HepG2 (cell line): ENCODE data around the gene IRAK3. TPM values are rescaled to one million over a fixed set of nuclear protein-coding genes. Genes with fewer than 3 reads are reported as not detected.

Experiments used
- ATAC-seq: fragments of 200-7000 bp; cut with Tn5 transposase; 3 replicates; pipeline ENCODE4 v1.9.1; 2020; ENCODE audit warnings: mild to moderate bottlenecking, moderate library complexity
- BruUV-seq: library from RNA; stranded (reverse); fragments of 400-500 nt; replicated peaks from 2 replicates; lab custom pipeline; 2021; lab: Mats Ljungman, UMichigan
- CTCF ChIA-PET: fragments of 300-600 bp; formaldehyde crosslinking; extraction: SDS; loops from one replicate; lab custom pipeline; 2021; ENCODE audit warnings: low total read pairs, inconsistent platforms, low intra/inter-chr PET ratio; lab: Yijun Ruan, JAX
- POLR2A ChIA-PET: fragments of 350-600 bp; sonication (Branson Sonifier 250); formaldehyde crosslinking; loops from one replicate; lab custom pipeline; 2020; ENCODE audit warnings: antibody characterized with exemption, inconsistent platforms; lab: Yijun Ruan, JAX
- DNase-seq: peaks from one replicate; pipeline ENCODE4 v3.0.0-alpha.2; 2015; ENCODE audit warnings: low spot score
- FAIRE-seq: peaks from 3 replicates; lab custom pipeline; 2011; peaks lifted over from hg19 to GRCh38; lab: Jason Lieb, UNC
- H2AFZ ChIP-seq: one replicate; pipeline ENCODE4 v1.6.1; 2011; ENCODE audit warnings: low read length, inconsistent platforms
- H3K27ac ChIP-seq: fragments of 300-600 bp; 3 replicates; pipeline ENCODE4 v1.8.0; 2011; ENCODE audit warnings: mixed run types, mild to moderate bottlenecking, mixed read lengths, low read length, inconsistent platforms; ENCODE audit not compliant: insufficient read depth; ENCODE audit errors: extremely low read length
- H3K27me3 ChIP-seq, 2 experiments: fragments of 200-600 bp in 1 of 2; 2 replicates in 1 of 2; 3 replicates in 1 of 2; pipeline versions ENCODE4 v1.6.0 to v1.8.0; 2011; ENCODE audit warnings: low read length in 2 of 2, mild to moderate bottlenecking in 2 of 2, moderate library complexity in 2 of 2, inconsistent platforms in 1 of 2; ENCODE audit not compliant: insufficient read depth in 2 of 2, control insufficient read depth in 1 of 2
- H3K36me3 ChIP-seq, 2 experiments: fragments of 200-600 bp in 1 of 2; replicated peaks in 1 of 2; 2 replicates in 1 of 2; 3 replicates in 1 of 2; pipeline versions ENCODE4 v1.5.1 to v1.8.0; 2011; ENCODE audit warnings: low read length in 2 of 2, inconsistent platforms in 1 of 2; ENCODE audit not compliant: insufficient read depth in 2 of 2, control insufficient read depth in 1 of 2
- H3K4me1 ChIP-seq: 2 replicates; pipeline ENCODE4 v1.5.1; 2012; ENCODE audit warnings: low read length, inconsistent platforms; ENCODE audit not compliant: insufficient read depth
- H3K4me2 ChIP-seq: 2 replicates; pipeline ENCODE4 v1.6.0; 2011; ENCODE audit warnings: low read depth, low read length, inconsistent platforms
- H3K4me3 ChIP-seq, 3 experiments: fragments of 200-600 bp in 1 of 3; sonication (generic), shearing (Covaris generic) in 1 of 3; replicated peaks in 1 of 3; 2 replicates each; pipeline ENCODE4 v1.5.1; 2011 to 2016; ENCODE audit warnings: low read length in 3 of 3, inconsistent platforms in 2 of 3, low read depth in 2 of 3, mild to moderate bottlenecking in 2 of 3, control low read depth in 1 of 3, mixed read lengths in 1 of 3; ENCODE audit not compliant: insufficient read depth in 1 of 3
- H3K79me2 ChIP-seq: one replicate; pipeline ENCODE4 v1.6.1; 2011; ENCODE audit warnings: low read length, inconsistent platforms; ENCODE audit not compliant: insufficient read depth
- H3K9ac ChIP-seq: 2 replicates; pipeline ENCODE4 v1.6.0; 2011; ENCODE audit warnings: mild to moderate bottlenecking, low read depth, low read length, inconsistent platforms; ENCODE audit not compliant: insufficient read depth
- H3K9me3 ChIP-seq: 2 replicates; pipeline ENCODE4 v1.5.1; 2012; ENCODE audit warnings: mild to moderate bottlenecking, low read length
- H4K20me1 ChIP-seq: 2 replicates; pipeline ENCODE4 v1.6.0; 2011; ENCODE audit warnings: inconsistent platforms, mild to moderate bottlenecking, low read length, moderate library complexity; ENCODE audit not compliant: insufficient read depth
- FOXO4 ChIP-seq: sonication (generic); formaldehyde crosslinking; conservative IDR thresholded peaks from 2 replicates; pipeline ENCODE4 v1.8.1; 2023; ENCODE audit warnings: missing genetic modification reagents
- GZF1 ChIP-seq: sonication (generic); formaldehyde crosslinking; IDR thresholded peaks from 2 replicates; pipeline ENCODE4 v1.5.1; 2020; ENCODE audit warnings: mild to moderate bottlenecking, missing genetic modification reagents
- SRSF4 ChIP-seq: fragments of 200-400 bp; formaldehyde crosslinking; IDR thresholded peaks from one replicate; pipeline ENCODE4 v1.6.1; 2018; ENCODE audit warnings: mild to moderate bottlenecking, low read depth, low read length, moderate library complexity; ENCODE audit not compliant: poor library complexity, severe bottlenecking
- ZNF569 ChIP-seq: sonication (generic); formaldehyde crosslinking; IDR thresholded peaks from 2 replicates; pipeline ENCODE4 v1.5.0; 2020; ENCODE audit warnings: mild to moderate bottlenecking, missing genetic modification reagents, moderate library complexity, borderline replicate concordance
- WGBS: methylation state at CpG from one replicate; pipeline ENCODE4 v1.1.6; 2017; ENCODE audit warnings: low lambda C conversion rate; 5-methylcytosine and 5-hydroxymethylcytosine counted together
- in situ Hi-C: cut with HindIII; loops from 2 replicates; pipeline ENCODE4 v1.10.0; 2017; ENCODE audit warnings: low pct_unique_long_range_greater_than_20kb; ENCODE audit not compliant: extremely low pct_ligation_motif_present
- intact Hi-C: fragments of 100-400 bp; cut with micrococcal nuclease; formaldehyde crosslinking; loops from one replicate; pipeline ENCODE4 v1.10.0; 2022; ENCODE audit not compliant: unreplicated experiment
- polyA plus RNA-seq, 8 experiments: library from polyadenylated mRNA; depleted of rRNA in 3 of 8; stranded (reverse) in 7 of 8; unstranded in 1 of 8; fragments of >200 nt; fragmentation: Illumina TruSeq in 4 of 8; extraction: Trizol in 4 of 8; gene quantifications; 2 replicates each; pipeline versions ENCODE4 v1.2.1 to v1.2.3, GENCODE V29; 2011 to 2016; ENCODE audit warnings: low read depth in 4 of 8, missing spikeins in 1 of 8, mixed read lengths in 1 of 8; ENCODE audit not compliant: insufficient read depth in 1 of 8
- total RNA-seq, 5 experiments: library from RNA; depleted of rRNA; stranded (reverse); fragments of >200 nt; fragmentation: Illumina TruSeq; extraction: Trizol; gene quantifications; 2 replicates each; pipeline ENCODE4 v1.2.3, GENCODE V29; 2016; ENCODE audit warnings: low read depth in 1 of 5
- TF ChIP-seq, protein P1 (sequence below): sonication (generic); formaldehyde crosslinking; IDR thresholded peaks from 2 replicates; pipeline ENCODE4 v1.4.0; 2020; ENCODE audit warnings: missing genetic modification reagents

IRAK3 gene
- total and polyA plus RNA-seq, 2 of the 13 experiments (the other 11 are each of a cell fraction or from before 2014, with no cell fraction given): 0.01 TPM; not detected in 1

DNA sequence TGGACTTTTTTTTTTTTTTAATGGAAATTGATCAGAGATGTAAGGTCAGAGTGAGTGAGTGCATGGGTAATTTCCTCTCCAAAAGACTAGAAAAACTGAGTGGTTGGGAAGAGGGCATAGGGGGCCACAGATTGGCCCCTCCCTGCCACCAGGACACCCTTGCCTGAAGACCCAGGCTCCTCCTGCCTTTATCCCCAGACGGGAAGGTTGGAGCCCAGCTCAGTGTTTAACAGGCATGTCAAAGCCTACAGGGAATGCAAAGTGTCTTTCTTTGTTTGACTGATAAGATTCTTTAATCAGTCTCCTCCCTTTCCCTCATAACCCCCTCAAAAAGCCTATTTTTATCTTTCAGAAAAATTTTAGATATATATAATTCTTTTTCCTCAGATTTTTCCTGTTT, 50.3 kb downstream of the IRAK3 start (continued):
- TF ChIP-seq, protein P1, sequence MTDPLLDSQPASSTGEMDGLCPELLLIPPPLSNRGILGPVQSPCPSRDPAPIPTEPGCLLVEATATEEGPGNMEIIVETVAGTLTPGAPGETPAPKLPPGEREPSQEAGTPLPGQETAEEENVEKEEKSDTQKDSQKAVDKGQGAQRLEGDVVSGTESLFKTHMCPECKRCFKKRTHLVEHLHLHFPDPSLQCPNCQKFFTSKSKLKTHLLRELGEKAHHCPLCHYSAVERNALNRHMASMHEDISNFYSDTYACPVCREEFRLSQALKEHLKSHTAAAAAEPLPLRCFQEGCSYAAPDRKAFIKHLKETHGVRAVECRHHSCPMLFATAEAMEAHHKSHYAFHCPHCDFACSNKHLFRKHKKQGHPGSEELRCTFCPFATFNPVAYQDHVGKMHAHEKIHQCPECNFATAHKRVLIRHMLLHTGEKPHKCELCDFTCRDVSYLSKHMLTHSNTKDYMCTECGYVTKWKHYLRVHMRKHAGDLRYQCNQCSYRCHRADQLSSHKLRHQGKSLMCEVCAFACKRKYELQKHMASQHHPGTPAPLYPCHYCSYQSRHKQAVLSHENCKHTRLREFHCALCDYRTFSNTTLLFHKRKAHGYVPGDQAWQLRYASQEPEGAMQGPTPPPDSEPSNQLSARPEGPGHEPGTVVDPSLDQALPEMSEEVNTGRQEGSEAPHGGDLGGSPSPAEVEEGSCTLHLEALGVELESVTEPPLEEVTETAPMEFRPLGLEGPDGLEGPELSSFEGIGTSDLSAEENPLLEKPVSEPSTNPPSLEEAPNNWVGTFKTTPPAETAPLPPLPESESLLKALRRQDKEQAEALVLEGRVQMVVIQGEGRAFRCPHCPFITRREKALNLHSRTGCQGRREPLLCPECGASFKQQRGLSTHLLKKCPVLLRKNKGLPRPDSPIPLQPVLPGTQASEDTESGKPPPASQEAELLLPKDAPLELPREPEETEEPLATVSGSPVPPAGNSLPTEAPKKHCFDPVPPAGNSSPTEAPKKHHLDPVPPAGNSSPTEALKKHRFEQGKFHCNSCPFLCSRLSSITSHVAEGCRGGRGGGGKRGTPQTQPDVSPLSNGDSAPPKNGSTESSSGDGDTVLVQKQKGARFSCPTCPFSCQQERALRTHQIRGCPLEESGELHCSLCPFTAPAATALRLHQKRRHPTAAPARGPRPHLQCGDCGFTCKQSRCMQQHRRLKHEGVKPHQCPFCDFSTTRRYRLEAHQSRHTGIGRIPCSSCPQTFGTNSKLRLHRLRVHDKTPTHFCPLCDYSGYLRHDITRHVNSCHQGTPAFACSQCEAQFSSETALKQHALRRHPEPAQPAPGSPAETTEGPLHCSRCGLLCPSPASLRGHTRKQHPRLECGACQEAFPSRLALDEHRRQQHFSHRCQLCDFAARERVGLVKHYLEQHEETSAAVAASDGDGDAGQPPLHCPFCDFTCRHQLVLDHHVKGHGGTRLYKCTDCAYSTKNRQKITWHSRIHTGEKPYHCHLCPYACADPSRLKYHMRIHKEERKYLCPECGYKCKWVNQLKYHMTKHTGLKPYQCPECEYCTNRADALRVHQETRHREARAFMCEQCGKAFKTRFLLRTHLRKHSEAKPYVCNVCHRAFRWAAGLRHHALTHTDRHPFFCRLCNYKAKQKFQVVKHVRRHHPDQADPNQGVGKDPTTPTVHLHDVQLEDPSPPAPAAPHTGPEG: no peak

DNA sequence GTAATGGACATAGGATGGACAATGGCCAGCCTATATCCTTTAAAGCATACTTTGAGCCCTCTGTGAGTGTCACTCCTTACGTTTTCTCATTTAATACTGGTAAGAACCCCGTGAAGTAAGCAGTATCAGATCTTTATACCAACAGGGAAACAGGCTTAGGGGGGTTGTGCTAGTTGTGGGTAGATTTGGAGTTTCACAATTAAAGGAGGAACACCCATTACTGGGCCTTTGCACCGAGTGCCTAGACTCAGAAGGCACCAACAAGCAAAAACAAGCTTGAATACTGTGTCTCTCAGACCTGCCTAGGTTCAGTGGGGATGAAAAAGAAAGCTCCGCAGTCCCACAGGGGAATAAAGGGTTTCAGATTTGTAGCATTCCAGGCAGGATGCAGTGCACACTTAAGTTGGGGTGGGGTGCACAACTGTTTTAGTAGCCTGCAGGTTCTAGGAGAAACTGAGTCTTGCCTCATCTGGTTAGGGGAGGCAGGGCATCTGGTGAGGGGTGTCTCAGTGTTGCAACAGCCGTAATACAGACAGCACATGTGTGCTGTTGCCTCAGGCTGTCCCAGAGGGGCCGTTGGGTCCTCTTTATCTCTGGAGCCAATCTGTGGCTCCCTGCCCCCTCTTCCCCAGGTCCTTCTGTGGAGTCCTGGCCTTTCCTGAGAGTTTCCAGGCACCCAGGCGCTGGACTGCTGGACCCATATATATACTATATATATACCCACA, 51.2 kb downstream of the IRAK3 start:
- Histone ChIP-seq H3K9me3 (no peaks in the 10 kb centered on the region), H3K4me2 (no peak overlapping the region), H4K20me1 (no peaks in the 10 kb centered on the region), H3K36me3 (no peaks in the 10 kb centered on the region), H3K27ac (no peak overlapping the region), H3K9ac (no peak overlapping the region), H3K4me1 (no peaks in the 10 kb centered on the region), H3K79me2 (no peaks in the 10 kb centered on the region), H2AFZ (no peak overlapping the region), H3K4me3 (no peak overlapping the region), H3K27me3 (peaks cover 0 to 38% of the 10 kb centered on the region in 2 experiments; a peak in 2 of 5 replicates)
- BruUV-seq: no TSS peak
- TF ChIP-seq SRSF4: no peak
- TF ChIP-seq ZNF569 (CRISPR knock-in tag): no peak
- TF ChIP-seq GZF1 (CRISPR knock-in tag): no peak
- TF ChIP-seq FOXO4 (CRISPR knock-in tag): no peak
- ATAC-seq (no peak), DNase-seq (no peak), FAIRE-seq (no peak)
- ChIA-PET CTCF (no interaction called here), POLR2A (no interaction called here)
- 21% methylated on average over 5 of the region's 7 CpGs for WGBS
- intact Hi-C loops (no loop called here), in situ Hi-C loops (no loop called here)
